Measurements from ENCODE around the gene HOXC12.

HOXC12 gene

GRCh38 chr12:53966385-53967133 is 11.9 kb downstream of the HOXC12 start:
- in situ Hi-C loops (cut with MboI; ENCODE audit: low sequenced_read_pairs, unreplicated experiment): no loop called here
- no peak for TF ChIP-seq CTCF (IDR thresholded peaks at IDR 0.05; ENCODE audit: borderline replicate concordance, control extremely low read depth, extremely low read depth, insufficient read depth, missing control alignments)
- no peak for DNase-seq (ENCODE audit: low spot score)

- in situ Hi-C loops (cut with MboI; ENCODE audit: low sequenced_read_pairs, unreplicated experiment): no loop called here
- no peak for TF ChIP-seq CTCF (IDR thresholded peaks at IDR 0.05; ENCODE audit: borderline replicate concordance, control extremely low read depth, extremely low read depth, insufficient read depth, missing control alignments)
- no peak for DNase-seq (ENCODE audit: low spot score)
These were observed 12.8 kb downstream of the HOXC12 start for GRCh38 chr12:53967421-53967925.

GRCh38 chr12:53968214-53969127 is 13.8 kb downstream of the HOXC12 start:
- DNase-seq (ENCODE audit: low spot score): no peak
- no peak for TF ChIP-seq CTCF (IDR thresholded peaks at IDR 0.05; ENCODE audit: borderline replicate concordance, control extremely low read depth, extremely low read depth, insufficient read depth, missing control alignments)
- in situ Hi-C loops (cut with MboI; ENCODE audit: low sequenced_read_pairs, unreplicated experiment): no loop called here

- in situ Hi-C loops (cut with MboI; ENCODE audit: low sequenced_read_pairs, unreplicated experiment): no loop called here
- TF ChIP-seq CTCF (IDR thresholded peaks at IDR 0.05; ENCODE audit: borderline replicate concordance, control extremely low read depth, extremely low read depth, insufficient read depth, missing control alignments): no peak
- no peak for DNase-seq (ENCODE audit: low spot score)
These were observed 15.0 kb downstream of the HOXC12 start for GRCh38 chr12:53969588-53970259.

- TF ChIP-seq CTCF (IDR thresholded peaks at IDR 0.05; ENCODE audit: borderline replicate concordance, control extremely low read depth, extremely low read depth, insufficient read depth, missing control alignments): no peak
- in situ Hi-C loops (cut with MboI; ENCODE audit: low sequenced_read_pairs, unreplicated experiment): no loop called here
- no peak for DNase-seq (ENCODE audit: low spot score)
These were observed 15.7 kb downstream of the HOXC12 start for GRCh38 chr12:53970451-53970850.

GRCh38 chr12:53971129-53971528 is 16.4 kb downstream of the HOXC12 start:
- TF ChIP-seq CTCF (IDR thresholded peaks at IDR 0.05; ENCODE audit: borderline replicate concordance, control extremely low read depth, extremely low read depth, insufficient read depth, missing control alignments): no peak
- in situ Hi-C loops (cut with MboI; ENCODE audit: low sequenced_read_pairs, unreplicated experiment): no loop called here
- no peak for DNase-seq (ENCODE audit: low spot score)
